ENCODE data around the gene SYT1. TPM values are rescaled to one million over a fixed set of nuclear protein-coding genes. Genes with fewer than 3 reads are reported as not detected.

Gene SYT1
- total RNA-seq, 1 donor from 2014 or later = 19.5 TPM

DNA sequence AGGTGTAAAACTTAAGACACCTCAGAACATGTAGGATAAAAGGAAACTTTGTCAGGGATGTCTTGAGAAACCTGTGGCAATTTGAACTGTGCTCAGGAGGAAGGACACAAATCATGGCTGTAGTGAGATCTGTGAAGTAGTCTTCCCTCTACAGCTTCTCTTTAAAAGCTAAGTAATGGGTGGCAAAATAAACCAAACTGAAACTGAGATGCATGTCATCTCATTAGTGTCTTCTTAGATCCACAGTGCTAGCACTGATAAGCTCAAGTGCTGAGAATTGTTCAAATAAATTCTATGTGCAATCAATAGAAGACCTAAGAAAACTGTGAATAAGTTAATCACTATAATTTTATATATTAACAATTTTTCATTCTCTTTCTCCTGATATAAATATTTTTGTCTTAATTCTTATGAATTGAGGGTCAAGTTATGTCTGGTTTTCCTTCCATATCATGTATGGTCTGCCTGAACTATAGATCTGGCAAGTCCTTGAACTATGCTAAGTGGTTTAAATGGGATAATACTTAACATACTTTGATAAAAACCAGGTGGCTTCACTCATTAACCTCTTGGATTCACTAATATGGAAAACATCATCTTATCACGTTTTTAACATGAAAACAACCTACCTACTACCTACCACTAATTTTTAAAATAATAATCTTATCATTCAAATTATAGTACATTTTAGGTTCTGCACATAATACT is 27.2 kb downstream of the SYT1 start:
- no peak overlapping the region for H3K27ac Mint-ChIP-seq (ENCODE audit: unreplicated experiment)
- DNase-seq (ENCODE audit: low read depth, low spot score) = no peak
- no peak overlapping the region for H3K4me3 Mint-ChIP-seq
- TF ChIP-seq CTCF (conservative IDR thresholded peaks at IDR 0.05) = no peak
- no peaks in the 10 kb centered on the region for H3K36me3 Mint-ChIP-seq (ENCODE audit: low read depth)
- H3K9me3 Mint-ChIP-seq = no peaks in the 10 kb centered on the region
- H3K27me3 Mint-ChIP-seq (ENCODE audit: low read depth) = no peaks in the 10 kb centered on the region
- no peaks in the 10 kb centered on the region for H3K4me1 Mint-ChIP-seq

GRCh38 chr12:78898416-78898815 is 33.8 kb downstream of the SYT1 start:
- no peak for TF ChIP-seq CTCF (conservative IDR thresholded peaks at IDR 0.05)
- Mint-ChIP-seq H3K27me3 (ENCODE audit: low read depth) (no peaks in the 10 kb centered on the region), H3K4me1 (no peaks in the 10 kb centered on the region), H3K36me3 (ENCODE audit: low read depth) (peaks cover 2% of the 10 kb centered on the region), H3K9me3 (no peaks in the 10 kb centered on the region), H3K4me3 (no peak overlapping the region), H3K27ac (ENCODE audit: unreplicated experiment) (no peak overlapping the region)
- DNase-seq (ENCODE audit: low read depth, low spot score) = no peak

- Mint-ChIP-seq H3K27ac (ENCODE audit: unreplicated experiment) (no peak overlapping the region), H3K27me3 (ENCODE audit: low read depth) (no peaks in the 10 kb centered on the region), H3K36me3 (ENCODE audit: low read depth) (peaks cover 2% of the 10 kb centered on the region), H3K4me3 (no peak overlapping the region), H3K4me1 (no peaks in the 10 kb centered on the region), H3K9me3 (no peaks in the 10 kb centered on the region)
- no peak for DNase-seq (ENCODE audit: low read depth, low spot score)
- TF ChIP-seq CTCF (conservative IDR thresholded peaks at IDR 0.05) = no peak
Observed at GRCh38 chr12:78914859-78915331, 50.3 kb downstream of the SYT1 start.

- Mint-ChIP-seq H3K36me3 (ENCODE audit: low read depth) (no peaks in the 10 kb centered on the region), H3K27ac (ENCODE audit: unreplicated experiment) (no peak overlapping the region), H3K9me3 (no peaks in the 10 kb centered on the region), H3K4me3 (no peak overlapping the region), H3K27me3 (ENCODE audit: low read depth) (no peaks in the 10 kb centered on the region), H3K4me1 (no peaks in the 10 kb centered on the region)
- DNase-seq (ENCODE audit: low read depth, low spot score) = no peak
- TF ChIP-seq CTCF (conservative IDR thresholded peaks at IDR 0.05) = no peak
Observed at GRCh38 chr12:78916845-78917480, 52.4 kb downstream of the SYT1 start.

- Mint-ChIP-seq H3K27ac (ENCODE audit: unreplicated experiment) (no peak overlapping the region), H3K4me3 (no peak overlapping the region), H3K36me3 (ENCODE audit: low read depth) (no peaks in the 10 kb centered on the region), H3K9me3 (no peaks in the 10 kb centered on the region), H3K27me3 (ENCODE audit: low read depth) (no peaks in the 10 kb centered on the region), H3K4me1 (no peaks in the 10 kb centered on the region)
- no peak for DNase-seq (ENCODE audit: low read depth, low spot score)
- no peak for TF ChIP-seq CTCF (conservative IDR thresholded peaks at IDR 0.05)
Observed at GRCh38 chr12:78917513-78917912, 52.9 kb downstream of the SYT1 start.

Measured in neural crest cell (in vitro differentiated cells).